H1 (cell line): ENCODE measurements around the gene KLF7.

ENCODE experiments used
- BCL11A ChIP-seq, 2 experiments: IDR thresholded peaks; one replicate each; pipeline ENCODE4 v1.6.1; 2011; ENCODE audit warnings: low read depth in 2 of 2, low read length in 2 of 2, mild to moderate bottlenecking in 2 of 2
- CREB1 ChIP-seq: IDR thresholded peaks from 2 replicates; pipeline ENCODE4 v1.6.1; 2012; ENCODE audit warnings: inconsistent platforms
- EGR1 ChIP-seq: IDR thresholded peaks from 2 replicates; pipeline ENCODE4 v1.6.1; 2011; ENCODE audit warnings: low read depth, low read length, borderline replicate concordance
- EP300 ChIP-seq, 2 experiments: IDR thresholded peaks; 1 replicate in 1 of 2; 2 replicates in 1 of 2; pipeline ENCODE4 v1.6.1; 2011 to 2012; ENCODE audit warnings: low read depth in 2 of 2, low read length in 2 of 2, mild to moderate bottlenecking in 2 of 2, borderline replicate concordance in 1 of 2, inconsistent platforms in 1 of 2, moderate library complexity in 1 of 2
- EZH2 ChIP-seq: fragments of 200-600 bp; sonication (generic); IDR thresholded peaks from 2 replicates; pipeline ENCODE4 v1.7.1; 2012; ENCODE audit warnings: low read depth, mild to moderate bottlenecking, moderate library complexity, low read length, inconsistent platforms; ENCODE audit not compliant: severe bottlenecking
- GABPA ChIP-seq: IDR thresholded peaks from 2 replicates; pipeline ENCODE4 v1.6.1; 2011; ENCODE audit warnings: mild to moderate bottlenecking, low read length, moderate library complexity, borderline replicate concordance; ENCODE audit not compliant: insufficient read depth
- POLR2A ChIP-seq, 2 experiments: IDR thresholded peaks; 1 replicate in 1 of 2; 2 replicates in 1 of 2; pipeline ENCODE4 v1.6.1; 2011; ENCODE audit warnings: low read depth in 2 of 2, low read length in 2 of 2, mild to moderate bottlenecking in 2 of 2; ENCODE audit errors: control extremely low read depth in 1 of 2
- RFX5 ChIP-seq: IDR thresholded peaks from 2 replicates; pipeline ENCODE4 v1.6.1; 2011; ENCODE audit warnings: low read depth, low read length, improper control_type of control experiment, borderline replicate concordance
- SUZ12 ChIP-seq: fragments of 200-600 bp; sonication (generic); IDR thresholded peaks from 2 replicates; pipeline ENCODE4 v1.6.1; 2012; ENCODE audit warnings: mild to moderate bottlenecking, inconsistent platforms, low read length, moderate library complexity, mixed read lengths
- TF ChIP-seq, protein P1 (sequence below), 3 experiments: IDR thresholded peaks; 1 replicate in 2 of 3; 2 replicates in 1 of 3; pipeline versions ENCODE4 v1.5.1 to v1.6.1; 2011; ENCODE audit warnings: low read length in 3 of 3, mild to moderate bottlenecking in 3 of 3, inconsistent platforms in 2 of 3, low read depth in 1 of 3, moderate library complexity in 1 of 3; ENCODE audit not compliant: insufficient read depth in 1 of 3; ENCODE audit errors: control extremely low read depth in 1 of 3
- TF ChIP-seq, protein P2 (sequence below): IDR thresholded peaks from 2 replicates; pipeline ENCODE4 v1.6.1; 2011; ENCODE audit warnings: low read length, improper control_type of control experiment

DNA sequence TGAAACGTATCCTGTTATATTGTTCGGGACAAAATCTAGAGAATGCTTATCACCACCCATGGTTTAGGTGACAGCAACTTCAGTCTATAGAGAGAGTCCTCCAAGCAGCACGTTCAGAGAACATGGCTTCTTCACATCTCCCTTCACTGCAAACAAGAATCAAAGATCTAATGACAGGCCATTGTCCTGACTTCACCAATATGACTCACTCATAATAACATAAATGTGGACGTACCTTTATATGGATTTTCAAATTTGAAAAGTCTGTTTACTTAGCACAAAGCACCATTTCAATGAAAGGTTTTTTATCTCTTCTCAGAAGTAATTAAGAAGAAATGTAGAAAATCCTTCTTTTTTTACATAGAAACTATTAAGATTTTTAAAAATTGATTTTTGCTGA, 46.7 kb downstream of the KLF7 start:
- TF ChIP-seq POLR2A (IDR thresholded peaks at IDR 0.05; ENCODE audit: control extremely low read depth in 1 of 2, low read depth in 2 of 2, low read length in 2 of 2) = no peak
- no peak for TF ChIP-seq EP300 (IDR thresholded peaks at IDR 0.05; ENCODE audit: borderline replicate concordance in 1 of 2, low read depth in 2 of 2, low read length in 2 of 2)
- TF ChIP-seq RFX5 = no peak
- TF ChIP-seq, protein P1, sequence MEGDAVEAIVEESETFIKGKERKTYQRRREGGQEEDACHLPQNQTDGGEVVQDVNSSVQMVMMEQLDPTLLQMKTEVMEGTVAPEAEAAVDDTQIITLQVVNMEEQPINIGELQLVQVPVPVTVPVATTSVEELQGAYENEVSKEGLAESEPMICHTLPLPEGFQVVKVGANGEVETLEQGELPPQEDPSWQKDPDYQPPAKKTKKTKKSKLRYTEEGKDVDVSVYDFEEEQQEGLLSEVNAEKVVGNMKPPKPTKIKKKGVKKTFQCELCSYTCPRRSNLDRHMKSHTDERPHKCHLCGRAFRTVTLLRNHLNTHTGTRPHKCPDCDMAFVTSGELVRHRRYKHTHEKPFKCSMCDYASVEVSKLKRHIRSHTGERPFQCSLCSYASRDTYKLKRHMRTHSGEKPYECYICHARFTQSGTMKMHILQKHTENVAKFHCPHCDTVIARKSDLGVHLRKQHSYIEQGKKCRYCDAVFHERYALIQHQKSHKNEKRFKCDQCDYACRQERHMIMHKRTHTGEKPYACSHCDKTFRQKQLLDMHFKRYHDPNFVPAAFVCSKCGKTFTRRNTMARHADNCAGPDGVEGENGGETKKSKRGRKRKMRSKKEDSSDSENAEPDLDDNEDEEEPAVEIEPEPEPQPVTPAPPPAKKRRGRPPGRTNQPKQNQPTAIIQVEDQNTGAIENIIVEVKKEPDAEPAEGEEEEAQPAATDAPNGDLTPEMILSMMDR (IDR thresholded peaks at IDR 0.05; ENCODE audit: control extremely low read depth in 1 of 3, insufficient read depth in 1 of 3, low read depth in 1 of 3, low read length in 3 of 3) = no peak
- no peak for TF ChIP-seq BCL11A (IDR thresholded peaks at IDR 0.05; ENCODE audit: low read depth in 2 of 2, low read length in 2 of 2)
- no peak for TF ChIP-seq EZH2
- no peak for TF ChIP-seq EGR1
- TF ChIP-seq SUZ12 = no peak
- no peak for TF ChIP-seq GABPA
- TF ChIP-seq, protein P2, sequence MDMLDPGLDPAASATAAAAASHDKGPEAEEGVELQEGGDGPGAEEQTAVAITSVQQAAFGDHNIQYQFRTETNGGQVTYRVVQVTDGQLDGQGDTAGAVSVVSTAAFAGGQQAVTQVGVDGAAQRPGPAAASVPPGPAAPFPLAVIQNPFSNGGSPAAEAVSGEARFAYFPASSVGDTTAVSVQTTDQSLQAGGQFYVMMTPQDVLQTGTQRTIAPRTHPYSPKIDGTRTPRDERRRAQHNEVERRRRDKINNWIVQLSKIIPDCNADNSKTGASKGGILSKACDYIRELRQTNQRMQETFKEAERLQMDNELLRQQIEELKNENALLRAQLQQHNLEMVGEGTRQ = no peak
- no peak for TF ChIP-seq CREB1
